ENCODE measurements around the gene GNAS.

DNA sequence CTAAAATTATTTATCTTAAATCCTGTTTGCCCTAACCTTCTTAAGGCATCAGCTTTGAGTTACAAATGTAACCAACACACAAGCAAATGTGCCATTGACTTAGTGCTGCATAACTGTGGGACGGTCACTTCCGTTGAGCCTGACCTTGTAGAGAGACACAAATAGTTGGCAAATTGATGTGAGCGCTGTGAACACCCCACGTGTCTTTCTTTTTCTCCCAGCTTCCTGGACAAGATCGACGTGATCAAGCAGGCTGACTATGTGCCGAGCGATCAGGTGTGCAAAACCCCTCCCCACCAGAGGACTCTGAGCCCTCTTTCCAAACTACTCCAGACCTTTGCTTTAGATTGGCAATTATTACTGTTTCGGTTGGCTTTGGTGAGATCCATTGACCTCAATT, 56.4 kb downstream of the GNAS start:
- TF ChIP-seq, protein P1, sequence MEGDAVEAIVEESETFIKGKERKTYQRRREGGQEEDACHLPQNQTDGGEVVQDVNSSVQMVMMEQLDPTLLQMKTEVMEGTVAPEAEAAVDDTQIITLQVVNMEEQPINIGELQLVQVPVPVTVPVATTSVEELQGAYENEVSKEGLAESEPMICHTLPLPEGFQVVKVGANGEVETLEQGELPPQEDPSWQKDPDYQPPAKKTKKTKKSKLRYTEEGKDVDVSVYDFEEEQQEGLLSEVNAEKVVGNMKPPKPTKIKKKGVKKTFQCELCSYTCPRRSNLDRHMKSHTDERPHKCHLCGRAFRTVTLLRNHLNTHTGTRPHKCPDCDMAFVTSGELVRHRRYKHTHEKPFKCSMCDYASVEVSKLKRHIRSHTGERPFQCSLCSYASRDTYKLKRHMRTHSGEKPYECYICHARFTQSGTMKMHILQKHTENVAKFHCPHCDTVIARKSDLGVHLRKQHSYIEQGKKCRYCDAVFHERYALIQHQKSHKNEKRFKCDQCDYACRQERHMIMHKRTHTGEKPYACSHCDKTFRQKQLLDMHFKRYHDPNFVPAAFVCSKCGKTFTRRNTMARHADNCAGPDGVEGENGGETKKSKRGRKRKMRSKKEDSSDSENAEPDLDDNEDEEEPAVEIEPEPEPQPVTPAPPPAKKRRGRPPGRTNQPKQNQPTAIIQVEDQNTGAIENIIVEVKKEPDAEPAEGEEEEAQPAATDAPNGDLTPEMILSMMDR (IDR thresholded peaks at IDR 0.05), result no peak
- no peak for TF ChIP-seq POLR2A (IDR thresholded peaks at IDR 0.05)
